HG02759 (cell line): ENCODE measurements around the gene LRRC15.

Experiments used
- ATAC-seq: cut with Tn5 transposase; IDR thresholded peaks from one replicate; pipeline ENCODE4 v1.9.1; 2021; ENCODE audit warnings: mild to moderate bottlenecking, moderate library complexity; ENCODE audit not compliant: unreplicated experiment

Gene LRRC15

GRCh38 chr3:194320744-194321243 is 48.7 kb downstream of the LRRC15 start:
- no peak for ATAC-seq

DNA sequence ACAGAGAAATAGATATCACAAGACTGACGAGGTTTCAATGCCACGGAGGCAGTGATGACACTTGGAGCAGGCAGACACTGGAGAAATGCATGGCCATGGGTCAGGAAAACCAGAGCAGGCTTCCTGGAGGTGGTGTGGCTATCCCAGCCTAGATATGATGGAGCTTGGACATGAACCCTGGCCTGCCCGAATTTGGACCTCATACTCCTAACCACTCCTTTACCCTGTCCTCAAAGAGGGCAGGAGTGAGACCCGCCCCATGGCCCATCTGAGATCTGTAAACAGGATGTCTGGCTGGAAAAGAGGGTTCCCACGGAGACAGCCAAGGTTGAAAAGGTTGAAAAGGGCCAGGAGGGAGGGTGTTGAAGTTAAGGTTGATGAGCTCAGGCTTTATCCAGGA is 49.4 kb downstream of the LRRC15 start:
- ATAC-seq = no peak

GRCh38 chr3:194318511-194319161 is 50.9 kb downstream of the LRRC15 start:
- ATAC-seq = no peak

- no peak for ATAC-seq
These were observed 52.6 kb downstream of the LRRC15 start for GRCh38 chr3:194316918-194317317.

- peak; percentile 16 for ATAC-seq
These were observed 53.6 kb downstream of the LRRC15 start for GRCh38 chr3:194315965-194316361.

- peak; percentile 90 for ATAC-seq
These were observed 54.2 kb downstream of the LRRC15 start for GRCh38 chr3:194315088-194315964.

- no peak for ATAC-seq
These were observed 55.0 kb downstream of the LRRC15 start for GRCh38 chr3:194314388-194315068.

- ATAC-seq = no peak
These were observed 55.8 kb downstream of the LRRC15 start for GRCh38 chr3:194313560-194314387.

- no peak for ATAC-seq
These were observed 56.7 kb downstream of the LRRC15 start for GRCh38 chr3:194312743-194313281.

GRCh38 chr3:194312186-194312742 is 57.3 kb downstream of the LRRC15 start:
- no peak for ATAC-seq

DNA sequence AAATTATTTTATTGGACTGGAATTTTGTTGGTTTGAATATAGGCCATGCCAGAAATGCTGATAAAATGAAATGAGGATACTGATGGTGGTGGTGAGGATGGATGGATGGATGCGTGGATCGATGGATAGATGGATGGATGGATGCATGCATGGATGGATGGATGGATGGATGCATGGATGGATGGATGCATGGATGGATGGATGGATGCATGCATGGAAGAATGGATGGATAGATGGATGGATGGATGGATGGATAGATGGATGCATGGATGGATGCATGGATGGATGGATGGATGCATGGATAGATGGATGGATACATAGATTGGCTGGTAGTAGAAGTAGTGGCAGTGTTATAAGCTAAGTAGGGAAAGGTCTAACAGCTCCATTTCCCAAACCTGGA is 58.5 kb downstream of the LRRC15 start:
- ATAC-seq = no peak

DNA sequence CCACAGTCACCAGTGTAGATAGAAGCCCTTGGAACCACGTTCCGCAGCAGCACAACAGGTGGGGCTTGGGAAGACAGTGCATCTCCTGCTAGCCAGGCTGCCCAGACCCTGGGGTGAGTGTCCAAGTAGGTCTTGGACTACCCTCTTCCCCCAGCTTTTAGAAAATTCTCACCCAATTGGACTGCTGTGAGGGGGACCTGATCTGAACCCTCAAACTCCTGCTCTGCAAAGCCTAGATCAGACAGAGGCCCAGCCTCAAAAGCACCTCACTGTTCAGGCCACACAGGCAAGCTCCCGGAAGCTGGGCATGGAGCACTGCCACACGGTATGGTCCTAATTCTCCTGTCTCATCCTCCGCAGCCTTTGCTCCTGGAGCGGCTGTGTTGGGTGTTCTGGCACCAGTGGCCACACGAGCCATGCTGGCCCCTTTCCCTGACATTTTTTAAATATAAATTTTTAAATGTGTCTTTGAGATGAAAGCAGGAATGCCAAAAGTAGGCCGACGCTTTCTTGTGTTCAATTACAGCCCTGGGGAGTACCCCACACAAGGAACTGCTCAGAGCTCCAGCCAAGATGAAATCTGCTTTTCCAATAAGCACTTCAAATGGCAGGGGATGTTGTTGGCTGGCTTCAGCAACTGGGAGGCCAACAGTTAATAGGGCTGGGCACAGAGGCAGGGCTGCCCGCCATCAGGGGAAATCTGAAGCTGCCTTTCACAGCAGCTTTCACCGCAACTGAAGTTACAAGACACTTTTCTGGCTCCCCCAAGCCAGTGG is 59.3 kb downstream of the LRRC15 start:
- ATAC-seq = no peak

DNA sequence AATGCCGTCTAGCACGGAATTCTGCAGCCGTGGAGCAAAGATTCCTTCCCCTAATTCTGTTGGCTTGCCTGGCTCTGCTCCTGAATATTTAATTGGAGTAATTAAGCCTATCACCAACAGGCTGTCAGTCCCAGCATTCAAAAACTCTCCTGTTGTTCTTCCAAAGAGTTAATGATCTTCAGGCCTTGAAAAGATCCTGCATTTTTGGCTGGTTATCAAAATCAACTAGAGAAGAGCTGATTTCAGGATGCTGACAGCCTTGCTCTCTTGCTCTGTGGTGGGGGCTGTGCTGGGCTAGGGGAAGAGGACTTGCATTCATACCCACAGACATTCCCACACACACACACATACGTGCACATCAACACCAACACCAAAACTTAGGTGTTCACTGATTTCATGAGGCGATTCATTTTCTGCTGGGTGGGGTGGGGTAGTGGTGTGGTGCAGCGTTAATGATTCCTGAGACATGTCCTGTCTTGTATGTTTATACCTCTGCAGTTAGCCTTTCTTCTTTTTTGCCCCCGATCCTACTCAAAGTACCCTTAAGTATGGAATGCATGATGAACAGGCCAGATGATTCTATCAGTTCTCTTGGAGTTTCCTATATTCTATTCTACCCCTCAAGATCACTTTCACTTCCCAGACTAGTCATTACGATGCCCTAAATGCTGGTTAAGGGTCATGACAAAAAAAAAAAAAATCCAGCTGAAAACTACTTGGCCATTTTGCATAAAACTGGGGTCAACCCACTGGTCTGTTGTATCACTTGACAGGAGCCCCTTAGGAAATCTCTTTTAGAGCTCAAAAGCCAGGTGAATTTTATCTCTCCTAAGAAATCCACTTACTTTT is 60.7 kb downstream of the LRRC15 start:
- ATAC-seq = no peak

DNA sequence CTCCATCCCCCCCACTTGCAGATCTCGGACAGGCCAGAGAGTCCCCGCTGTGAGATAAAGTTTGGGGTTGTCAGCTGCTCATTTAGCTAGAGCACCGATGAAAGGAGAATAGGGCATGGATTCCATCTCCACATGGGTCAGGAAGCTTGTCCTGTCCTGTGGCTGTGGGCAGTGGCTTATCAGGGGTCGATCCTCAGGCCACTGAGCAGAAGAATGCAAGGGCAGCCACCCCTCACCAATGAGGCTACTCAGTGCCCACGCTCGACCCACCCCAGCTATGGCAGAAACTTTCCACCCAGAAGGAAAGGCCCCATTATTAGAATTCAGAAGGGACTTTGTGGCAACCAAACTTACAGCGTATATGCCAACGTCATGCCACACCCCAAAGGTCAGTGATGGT is 61.7 kb downstream of the LRRC15 start:
- ATAC-seq = no peak

GRCh38 chr3:194306771-194307640 is 62.5 kb downstream of the LRRC15 start:
- peak; percentile 51 for ATAC-seq

GRCh38 chr3:194306109-194306686 is 63.3 kb downstream of the LRRC15 start:
- peak; percentile 49 for ATAC-seq
